HT-29 (cell line): ENCODE results near the gene STRN3. TPM values are rescaled to one million over a fixed set of nuclear protein-coding genes. Genes with fewer than 3 reads are reported as not detected.
"Not testable (repeated sequence)": the region's sequence is repeated elsewhere in the genome, so short reads cannot be mapped to it uniquely, and the experiment has no call there.

Experiments used
- DNase-seq: peaks from one replicate; pipeline ENCODE4 v3.0.0-alpha.2; 2015; ENCODE audit warnings: low spot score
- total RNA-seq: library from RNA; depleted of rRNA; stranded (reverse); fragments of >200 nt; shearing (Covaris generic); gene quantifications from 2 replicates; pipeline ENCODE4 v1.2.3, GENCODE V29; 2014

STRN3 gene
- total RNA-seq, 1 experiment from 2014 or later, result 18.6 TPM

DNA sequence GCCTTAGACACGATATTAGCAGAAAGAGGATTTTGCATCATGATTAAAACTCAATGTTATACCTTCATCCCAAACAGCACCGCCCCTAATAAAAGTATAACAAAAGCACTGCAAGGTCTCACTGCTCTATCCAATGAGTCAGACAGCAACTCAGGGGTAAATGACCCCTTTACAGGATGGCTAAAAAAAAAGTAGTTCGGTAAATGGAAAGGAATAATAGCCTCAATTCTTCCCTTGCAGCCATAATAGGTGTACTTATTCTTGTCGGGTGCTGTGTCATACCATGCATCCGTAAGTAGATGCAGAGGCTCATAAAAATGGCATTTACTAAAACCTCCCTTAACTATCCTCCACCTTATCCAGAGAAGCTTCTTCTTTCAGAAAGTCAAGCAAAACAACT lies 54.6 kb downstream of the STRN3 start:
- peak; percentile 59 for DNase-seq

DNA sequence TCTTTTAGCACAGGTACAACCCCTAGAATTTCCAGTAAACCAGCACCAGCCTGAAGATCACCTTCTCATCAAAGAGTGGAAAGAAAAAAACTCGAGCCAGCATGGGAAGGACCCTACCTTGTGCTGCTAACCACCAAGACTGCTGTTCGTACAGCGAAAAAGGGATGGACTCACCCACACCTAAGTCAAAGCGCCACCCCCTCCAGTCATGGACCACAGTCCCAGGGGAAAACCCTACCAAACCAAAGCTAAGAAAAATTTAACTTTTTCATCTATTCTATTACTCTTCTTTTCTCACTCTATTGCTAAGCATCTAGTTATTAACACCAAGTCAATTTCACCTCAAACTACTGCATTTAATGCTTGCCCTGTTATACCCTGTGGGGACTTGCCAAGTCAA lies 56.4 kb downstream of the STRN3 start:
- DNase-seq, result not testable (repeated sequence)

DNA sequence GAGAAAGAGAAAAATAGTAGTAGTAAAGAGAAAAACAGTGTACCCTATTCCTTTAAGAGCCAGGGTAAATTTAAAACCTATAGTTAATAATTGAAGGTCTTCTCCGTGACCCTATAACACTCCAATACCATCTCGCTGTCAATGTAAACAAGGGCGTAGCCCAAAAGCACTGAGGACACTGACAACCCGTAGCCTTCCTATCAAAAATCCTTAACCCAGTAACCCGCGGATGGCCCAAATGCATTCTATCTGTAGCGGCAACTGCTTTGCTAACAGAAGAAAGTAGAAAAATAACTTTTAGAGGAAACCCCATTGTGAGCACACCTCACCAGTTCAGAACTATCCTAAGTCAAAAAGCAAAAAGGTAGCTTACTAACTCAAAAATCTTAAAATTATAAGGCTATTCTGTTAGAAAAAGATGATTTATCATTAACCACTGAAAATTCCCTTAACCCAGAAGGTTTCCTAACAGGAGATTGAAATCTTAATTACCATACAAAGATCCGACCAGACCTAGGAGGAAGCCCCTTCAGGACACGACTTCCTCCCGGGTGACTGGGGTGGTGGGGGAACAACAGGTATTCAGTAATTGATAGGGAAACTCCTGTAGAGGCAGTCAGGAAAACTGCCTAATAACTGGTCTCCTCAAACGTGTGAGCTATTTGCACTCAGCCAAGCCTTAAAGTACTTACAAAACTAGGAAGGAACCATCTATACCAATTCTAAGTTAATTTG lies 58.6 kb downstream of the STRN3 start:
- not testable (repeated sequence) for DNase-seq

DNA sequence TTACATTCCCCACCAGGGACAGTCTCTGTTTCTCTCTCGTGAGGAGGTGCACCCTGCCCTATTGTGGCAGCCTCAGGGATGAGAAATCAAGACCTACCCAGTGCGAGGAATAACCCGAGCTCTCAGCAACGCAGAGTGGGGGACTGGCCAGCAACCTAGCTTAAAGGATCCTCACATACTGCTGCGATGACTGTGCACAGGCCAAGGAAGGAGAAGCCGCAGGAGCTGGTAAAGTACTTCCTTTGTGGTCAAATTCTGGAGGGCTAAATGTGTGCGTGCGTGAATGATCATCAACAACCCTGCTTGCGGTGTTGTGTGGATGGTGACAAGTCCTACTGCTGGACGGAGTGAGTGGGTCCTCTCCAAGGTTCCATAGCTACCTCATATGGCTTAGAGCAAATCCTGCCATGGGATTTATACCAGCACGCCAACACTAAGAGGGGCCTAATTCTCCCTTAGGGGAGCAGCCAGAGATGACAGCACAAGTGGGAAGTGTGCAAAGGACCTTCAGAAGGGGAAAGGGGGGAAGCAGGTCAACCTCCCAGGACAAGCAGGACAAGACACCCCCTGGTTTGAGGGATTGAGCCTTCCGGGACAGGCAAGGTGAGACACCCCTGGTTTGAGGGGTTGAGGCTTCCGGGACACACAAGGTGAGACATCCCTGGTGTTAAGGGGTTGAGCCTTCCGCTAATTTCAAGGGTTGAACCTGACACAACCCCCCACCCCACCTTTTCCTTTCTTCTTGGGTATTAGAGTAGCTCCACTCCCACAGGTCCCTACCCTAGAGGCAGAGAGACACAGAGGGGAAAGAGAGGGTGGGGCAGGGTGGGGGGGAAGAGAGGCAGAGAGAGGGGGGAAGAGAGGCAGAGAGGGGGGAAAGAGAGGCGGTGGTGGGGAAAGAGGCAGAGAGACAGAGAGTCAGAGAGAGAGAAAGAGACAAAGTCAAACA lies 59.5 kb downstream of the STRN3 start:
- no peak for DNase-seq

DNA sequence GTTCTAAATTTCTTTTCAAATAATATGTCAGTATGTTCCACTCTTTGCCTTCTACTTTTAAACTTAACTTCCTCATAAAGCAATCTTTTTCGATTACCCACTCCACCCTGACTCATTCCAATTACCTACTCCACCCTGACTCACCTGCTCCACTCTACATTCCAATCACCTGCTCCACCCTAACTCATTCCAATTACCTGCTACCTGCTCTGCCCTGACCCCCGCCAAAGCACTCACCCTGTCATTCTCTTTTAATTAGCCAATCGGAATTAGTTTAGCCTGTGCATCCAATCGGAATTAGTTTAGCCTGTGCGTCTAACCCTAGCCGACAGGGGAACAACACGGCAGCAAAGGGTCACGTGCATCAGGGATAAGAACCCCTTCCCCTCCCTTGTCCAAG lies 60.3 kb downstream of the STRN3 start:
- DNase-seq, result peak; percentile 19

DNA sequence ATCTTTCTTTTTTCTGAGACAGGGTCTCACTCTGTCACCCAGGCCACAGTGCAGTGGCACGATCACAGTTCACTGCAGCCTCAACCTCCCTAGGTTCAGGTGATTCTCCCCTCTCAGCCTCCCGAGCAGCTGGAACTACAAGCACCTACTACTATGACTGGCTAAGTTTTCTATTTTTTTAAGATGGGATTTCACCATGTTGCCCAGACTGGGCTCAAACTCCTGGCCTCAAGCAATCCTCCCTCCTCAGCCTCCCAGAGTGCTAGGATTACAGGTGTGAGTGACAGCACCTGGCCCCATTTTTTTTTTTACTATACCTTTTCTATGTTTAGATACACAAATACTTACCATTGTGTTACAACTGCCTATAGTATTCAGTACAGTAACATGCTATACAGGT lies 63.6 kb downstream of the STRN3 start:
- not testable (repeated sequence) for DNase-seq

DNA sequence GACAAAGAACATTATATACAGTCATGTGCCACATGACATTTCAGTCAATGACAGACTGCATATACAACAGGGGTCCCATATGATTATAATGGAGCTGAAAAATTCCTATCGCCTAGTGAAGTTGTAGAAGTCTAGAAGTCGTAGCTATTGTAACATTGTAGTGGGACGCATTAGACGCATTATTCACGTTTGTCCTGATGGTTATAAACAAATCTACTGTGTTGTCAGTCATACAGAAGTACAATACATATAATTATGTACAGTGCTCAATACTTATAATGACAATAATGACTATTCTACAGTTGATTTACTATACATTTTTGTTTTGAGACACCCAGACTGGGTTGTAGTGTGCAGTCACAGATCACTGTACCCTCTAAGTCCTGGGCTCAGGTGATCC lies 64.8 kb downstream of the STRN3 start:
- DNase-seq, result no peak

DNA sequence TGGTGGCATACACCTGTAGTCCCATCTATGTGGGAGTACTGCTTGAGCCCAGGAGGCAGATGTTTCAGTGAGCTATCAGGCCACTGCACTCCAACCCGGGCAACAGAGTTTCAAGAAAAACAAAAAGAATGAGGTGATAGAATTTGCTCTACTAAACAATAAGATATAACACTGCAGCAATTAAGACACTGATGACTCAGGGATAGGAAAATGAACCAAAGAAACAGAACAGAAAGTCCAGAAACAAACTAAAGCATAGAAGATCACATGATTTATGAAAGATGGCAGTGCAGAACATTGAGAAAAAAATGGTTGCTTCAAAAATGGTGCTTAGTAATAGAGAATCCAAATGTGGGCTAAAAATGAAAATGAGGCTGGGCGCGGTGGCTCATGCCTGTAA lies 66.0 kb downstream of the STRN3 start:
- no peak for DNase-seq

DNA sequence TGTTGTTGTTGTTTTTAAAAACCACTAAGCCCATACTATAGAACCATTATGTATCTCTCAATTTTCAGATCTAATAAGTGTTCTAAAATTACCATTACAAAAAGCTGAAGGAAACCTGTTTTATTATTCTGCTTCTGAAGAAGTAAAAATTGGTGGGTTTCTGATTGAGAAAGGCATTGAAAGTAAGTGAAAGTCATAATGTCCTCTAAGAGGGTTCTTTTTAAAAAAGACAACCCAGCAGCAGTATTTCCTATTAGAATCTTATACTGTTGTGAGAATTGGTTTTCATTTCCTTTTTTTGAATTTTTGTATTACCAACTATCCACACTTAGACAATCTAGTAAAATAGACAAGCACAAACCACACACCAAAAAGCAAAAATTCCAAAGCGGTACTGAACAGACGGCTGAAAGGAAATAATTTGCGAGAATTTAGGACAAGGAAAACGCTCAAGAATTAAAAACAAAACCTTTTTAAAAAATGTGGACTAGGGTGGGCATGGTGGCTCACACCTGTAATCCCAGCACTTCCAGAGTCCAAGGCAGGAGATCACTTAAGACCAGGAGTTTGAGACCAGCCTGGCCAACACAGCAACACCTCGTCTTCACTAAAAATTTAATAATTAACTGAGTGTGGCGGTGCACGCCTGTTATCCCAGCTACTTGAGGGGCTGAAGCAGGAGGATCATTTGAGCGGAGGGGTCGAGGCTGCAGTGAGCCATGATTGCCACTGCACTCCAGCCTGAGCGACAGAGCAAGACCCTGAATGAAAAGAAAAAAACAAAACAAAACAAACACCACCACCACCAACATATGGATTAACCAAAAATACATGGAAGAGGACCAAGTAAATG lies 67.4 kb downstream of the STRN3 start:
- no peak for DNase-seq

DNA sequence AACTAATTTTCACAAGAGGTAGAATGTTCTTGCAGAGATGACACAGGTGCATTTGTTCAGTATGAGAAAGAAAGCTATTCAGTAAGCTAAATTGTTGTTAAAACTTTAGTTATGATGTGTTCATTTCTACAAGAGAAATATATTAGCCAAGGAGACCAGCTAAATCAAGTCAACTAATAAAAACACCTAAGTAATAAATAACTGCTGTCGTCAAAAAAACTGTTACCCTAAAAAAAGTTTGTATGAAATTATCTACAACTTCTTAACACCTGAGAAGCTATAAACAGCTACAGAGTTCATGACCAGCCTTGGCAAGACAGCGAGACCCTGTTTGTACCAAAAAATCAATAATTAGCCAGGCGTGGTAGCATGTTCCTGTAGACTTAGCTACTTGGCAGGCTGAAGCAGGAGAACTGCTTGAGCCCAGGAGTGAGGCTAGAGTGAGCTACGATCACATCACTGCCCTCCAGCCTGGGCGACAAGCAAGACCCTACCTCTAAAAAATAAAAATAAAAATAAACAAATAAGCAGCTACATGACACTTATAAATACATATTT lies 68.3 kb downstream of the STRN3 start:
- DNase-seq, result no peak

DNA sequence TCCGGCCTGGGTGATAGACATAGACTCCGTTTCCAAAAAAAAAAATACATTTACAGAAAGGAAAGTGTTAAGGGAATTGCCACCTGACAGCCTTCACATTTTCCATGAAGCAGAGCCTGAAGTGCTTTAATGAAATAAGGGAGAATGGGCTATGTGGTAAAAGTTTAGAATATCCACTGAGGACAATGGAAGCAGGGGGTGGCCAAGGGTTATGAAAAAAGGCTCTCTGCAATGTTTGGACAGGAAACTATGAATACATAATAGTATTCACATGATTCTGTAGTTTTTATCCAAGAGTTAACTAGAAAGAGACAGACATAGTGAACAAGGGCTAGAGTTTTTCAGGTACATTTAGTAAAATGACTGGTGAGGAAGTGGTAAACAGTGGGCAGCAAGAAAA lies 76.5 kb downstream of the STRN3 start:
- DNase-seq, result no peak

DNA sequence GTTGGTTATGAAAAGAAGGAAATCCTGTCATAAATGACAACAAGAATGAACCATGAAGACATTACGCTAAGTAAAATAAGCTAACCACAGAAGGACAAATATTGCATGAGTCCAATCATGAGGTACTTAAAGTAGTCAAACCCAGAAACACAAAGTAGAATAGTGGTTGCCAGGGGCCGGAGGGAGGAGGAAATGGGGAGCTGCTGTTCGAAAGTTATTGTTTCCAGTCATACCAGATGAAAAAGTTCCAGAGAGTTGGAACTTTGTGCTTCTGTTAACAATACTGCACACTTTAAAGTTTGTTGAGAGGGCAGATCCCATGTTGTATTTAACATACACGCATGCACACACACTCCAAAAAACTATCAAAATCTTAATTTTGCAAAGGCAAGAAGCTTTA lies 82.5 kb downstream of the STRN3 start:
- no peak for DNase-seq

DNA sequence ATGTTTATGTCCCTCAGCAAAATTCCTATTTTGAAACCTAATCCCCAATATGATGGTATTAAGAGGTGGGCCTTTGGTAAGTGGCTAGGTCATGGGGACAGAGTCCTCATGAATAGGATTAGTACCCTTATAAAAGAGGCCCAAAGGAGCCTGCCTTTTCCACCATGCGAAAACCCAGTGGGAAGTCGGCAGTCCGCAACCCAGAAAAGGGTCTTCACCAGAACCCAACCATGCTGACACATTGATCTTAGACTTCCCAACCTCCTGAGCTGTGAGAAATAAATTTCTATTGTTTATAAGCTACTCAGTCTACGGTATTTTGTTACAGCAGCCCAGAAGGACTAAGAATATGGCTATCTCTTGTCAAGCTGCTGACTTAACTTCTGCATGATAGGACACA lies 85.3 kb downstream of the STRN3 start:
- DNase-seq, result no peak

DNA sequence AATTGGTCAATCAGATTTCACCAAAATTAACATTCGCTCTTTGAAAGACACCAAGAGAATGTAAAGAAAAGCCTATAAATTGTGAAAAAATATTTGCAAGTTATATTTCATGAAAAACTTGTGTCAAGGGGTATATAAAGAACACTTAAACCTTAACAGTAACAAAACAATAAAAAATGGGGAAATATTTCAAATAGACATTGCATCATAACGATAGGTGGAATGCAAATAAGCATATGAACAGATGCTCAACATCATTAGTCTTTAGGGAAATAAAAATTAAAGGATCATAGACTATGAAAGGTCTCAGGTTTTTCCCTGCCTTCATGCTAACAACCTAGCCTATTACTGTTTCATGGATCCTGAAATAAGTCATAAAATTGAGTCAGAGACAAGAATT lies 87.6 kb downstream of the STRN3 start:
- DNase-seq, result no peak

DNA sequence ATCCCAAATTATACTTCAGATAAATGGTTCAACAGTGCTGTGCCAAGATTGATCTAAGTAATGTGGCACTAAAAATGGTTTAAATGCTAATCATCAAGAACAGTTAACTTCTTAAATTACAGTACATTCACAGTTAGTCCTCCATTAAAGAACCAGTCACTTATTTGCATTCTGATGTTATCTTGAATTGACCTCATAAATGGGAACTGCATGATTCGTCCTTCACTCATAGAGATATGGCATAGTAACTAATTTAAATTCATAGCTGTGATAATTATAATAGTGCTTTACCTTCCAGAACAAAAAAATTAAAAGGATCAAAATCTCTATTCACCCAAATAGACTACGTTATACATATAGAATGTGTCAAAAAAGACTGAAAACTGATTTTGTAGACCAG lies 90.7 kb downstream of the STRN3 start:
- DNase-seq, result no peak

DNA sequence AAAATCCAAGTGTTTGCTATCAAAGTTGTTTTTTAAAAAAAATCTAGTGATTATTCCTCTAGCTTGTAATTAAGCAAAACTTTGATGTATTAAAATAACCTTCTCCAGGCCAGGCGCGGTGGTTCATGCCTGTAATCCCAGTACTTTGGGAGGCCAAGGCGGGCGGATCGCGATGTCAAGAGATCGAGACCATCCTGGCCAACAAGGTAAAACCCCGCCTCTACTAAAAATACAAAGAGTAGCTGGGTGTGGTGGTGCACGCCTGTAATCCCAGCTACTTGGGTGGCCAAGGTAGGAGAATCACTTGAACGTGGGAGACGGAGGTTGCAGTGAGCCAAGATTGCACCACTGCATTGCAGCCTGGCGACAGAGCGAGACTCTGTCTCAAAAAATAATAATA lies 92.2 kb downstream of the STRN3 start:
- not testable (repeated sequence) for DNase-seq

DNA sequence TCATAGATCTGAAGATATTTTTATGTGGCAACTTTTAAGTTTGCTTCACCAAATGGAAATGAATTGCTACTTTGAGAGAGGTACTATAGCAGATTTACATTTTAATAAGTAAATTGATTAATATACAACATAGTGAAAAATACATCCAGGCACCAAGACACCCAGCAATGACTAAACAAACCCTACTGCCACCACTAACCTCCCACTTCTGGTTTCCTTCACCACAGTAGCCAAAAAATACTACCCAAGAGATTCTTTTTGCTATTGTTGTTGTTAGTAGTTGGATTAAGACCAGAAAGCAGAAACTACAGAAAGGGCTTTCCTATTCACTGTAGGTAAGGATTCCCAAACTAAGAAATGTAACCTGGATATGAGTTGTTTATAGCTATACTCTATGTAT lies 97.7 kb downstream of the STRN3 start:
- DNase-seq, result no peak

DNA sequence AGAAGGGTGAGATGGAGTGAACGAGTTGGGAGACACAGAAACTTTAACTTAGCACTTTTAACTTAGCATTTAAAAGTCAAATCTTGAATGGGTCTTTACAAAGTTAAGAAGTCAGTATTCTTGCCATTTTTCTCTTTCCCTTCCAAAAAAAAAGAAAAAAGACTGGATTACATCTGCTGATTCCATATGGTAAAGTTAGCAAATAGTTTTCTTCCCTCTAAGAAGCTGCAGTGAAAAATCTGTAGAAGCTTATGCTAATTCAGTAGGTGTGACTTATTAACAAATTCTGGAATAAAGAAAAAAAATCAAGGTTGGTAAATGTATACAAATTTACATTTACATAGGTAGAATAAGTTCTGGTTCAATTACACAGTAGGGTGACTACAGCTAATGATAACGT lies 100.9 kb downstream of the STRN3 start:
- DNase-seq, result no peak

DNA sequence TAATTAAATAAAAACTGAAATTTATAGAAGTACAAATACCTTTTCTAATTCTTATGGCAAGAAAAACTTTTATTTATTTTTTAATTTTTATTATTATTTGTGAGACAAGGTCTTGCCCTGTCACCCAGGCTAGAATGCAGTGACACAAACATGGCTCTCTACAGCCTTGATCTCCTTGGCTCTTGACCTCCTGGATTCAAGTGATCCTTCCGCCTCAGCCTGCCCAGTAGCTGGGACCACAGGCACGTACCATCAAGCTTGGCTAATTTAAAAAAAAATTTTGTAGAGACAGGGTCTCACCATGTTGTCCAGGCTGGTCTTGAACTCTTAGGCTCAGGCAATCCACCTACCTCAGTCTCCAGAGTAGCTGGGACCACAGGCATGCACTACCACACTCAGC lies 104.4 kb downstream of the STRN3 start:
- DNase-seq, result no peak

DNA sequence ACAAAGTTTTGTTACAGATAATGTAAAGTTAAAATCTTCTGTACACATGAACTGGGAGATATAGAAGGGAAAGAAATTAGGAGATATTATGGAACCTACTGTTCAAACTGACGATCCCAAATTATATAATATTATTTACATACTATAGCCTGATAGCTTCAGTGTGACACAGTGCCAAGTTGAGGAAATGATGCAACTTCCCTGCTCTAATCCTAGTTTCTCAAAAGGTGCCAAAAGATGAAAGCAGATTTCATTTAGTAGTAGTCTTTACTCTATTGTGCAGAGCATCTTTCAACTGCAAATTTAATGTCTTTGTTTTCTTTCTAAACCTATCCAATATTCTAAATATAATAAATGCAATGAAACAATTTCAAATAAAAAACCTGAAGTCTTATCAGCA lies 104.9 kb downstream of the STRN3 start:
- DNase-seq, result no peak

DNA sequence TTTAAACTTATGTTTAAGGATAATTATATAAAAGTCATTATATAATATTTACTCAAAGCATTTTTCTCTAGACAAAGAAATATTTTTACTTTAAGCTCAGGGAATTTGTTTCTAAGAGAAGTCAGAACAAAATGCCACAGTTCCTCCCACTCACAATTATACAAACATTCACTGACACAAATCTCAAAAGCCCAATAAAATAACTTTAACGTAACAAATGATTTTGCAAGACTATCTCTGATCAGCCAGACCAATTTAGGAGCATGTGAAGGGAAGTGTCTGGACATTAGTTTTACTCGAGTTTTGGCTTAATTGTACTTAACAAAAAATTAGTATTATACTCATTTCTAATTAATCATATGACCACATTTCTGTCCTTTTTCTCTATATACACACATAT lies 110.6 kb downstream of the STRN3 start:
- no peak for DNase-seq

DNA sequence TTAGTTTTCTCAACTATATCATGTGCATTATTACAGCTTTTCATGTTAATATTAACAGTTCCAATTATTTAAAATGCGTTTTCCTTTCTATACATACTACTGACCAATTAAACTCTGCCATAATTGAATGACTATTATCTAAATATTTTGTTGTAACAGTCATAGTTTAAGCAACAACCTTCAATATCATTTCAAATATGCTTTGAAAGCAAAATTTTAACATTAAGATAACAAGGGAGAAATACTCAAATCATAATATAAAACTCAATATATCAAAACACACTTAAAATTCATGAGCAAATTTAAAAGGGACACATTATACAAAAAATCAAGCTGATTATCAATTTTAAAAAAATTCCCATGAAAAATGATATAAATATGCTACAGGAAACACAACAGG lies 111.4 kb downstream of the STRN3 start:
- DNase-seq, result no peak
